Osteocyte (in vitro differentiated cells): Measurements from ENCODE around the gene REXO2. TPM values are rescaled to one million over a fixed set of nuclear protein-coding genes. Genes with fewer than 3 reads are reported as not detected.

Experiments used
- DNase-seq: peaks from one replicate; pipeline ENCODE4 v3.0.0; 2021; ENCODE audit warnings: mixed read lengths; ENCODE audit not compliant: unreplicated experiment; ENCODE audit errors: extremely low spot score
- H3K27ac Mint-ChIP-seq: one replicate; pipeline ENCODE4 v1.8.0; 2021; ENCODE audit warnings: mild to moderate bottlenecking, mixed read lengths; ENCODE audit not compliant: unreplicated experiment
- H3K27me3 Mint-ChIP-seq: one replicate; pipeline ENCODE4 v1.8.0; 2021; ENCODE audit warnings: mixed read lengths; ENCODE audit not compliant: unreplicated experiment
- H3K36me3 Mint-ChIP-seq: one replicate; pipeline ENCODE4 v1.8.0; 2021; ENCODE audit warnings: mixed read lengths; ENCODE audit not compliant: unreplicated experiment
- H3K4me1 Mint-ChIP-seq: one replicate; pipeline ENCODE4 v1.8.0; 2021; ENCODE audit warnings: mixed read lengths; ENCODE audit not compliant: unreplicated experiment
- H3K4me3 Mint-ChIP-seq: one replicate; pipeline ENCODE4 v1.8.0; 2021; ENCODE audit warnings: mild to moderate bottlenecking, moderate library complexity, mixed read lengths; ENCODE audit not compliant: unreplicated experiment
- H3K9me3 Mint-ChIP-seq: one replicate; pipeline ENCODE4 v1.8.0; 2021; ENCODE audit warnings: mixed read lengths; ENCODE audit not compliant: unreplicated experiment
- CTCF ChIP-seq: fragments of 200-600 bp; sonication (generic); IDR thresholded peaks from 2 replicates; pipeline ENCODE4 v1.5.0; 2021; ENCODE audit warnings: antibody characterized with exemption, mild to moderate bottlenecking, moderate library complexity
- total RNA-seq: library from RNA; stranded (reverse); gene quantifications from 2 replicates; pipeline ENCODE4 v1.2.1, GENCODE V29; 2021

Gene REXO2
- total RNA-seq, 1 donor from 2014 or later, result 124 TPM

GRCh38 chr11:114400915-114401223 lies 38.4 kb upstream of the REXO2 start:
- no peak for DNase-seq
- Mint-ChIP-seq H3K4me3 (peak overlapping the region; percentile 89), H3K27me3 (no peaks in the 10 kb centered on the region), H3K9me3 (no peaks in the 10 kb centered on the region), H3K36me3 (peaks cover 27% of the 10 kb centered on the region), H3K4me1 (peaks cover 44% of the 10 kb centered on the region), H3K27ac (peak overlapping the region; percentile 99)
- no peak for TF ChIP-seq CTCF

- Mint-ChIP-seq H3K9me3 (no peaks in the 10 kb centered on the region), H3K36me3 (peaks cover 31% of the 10 kb centered on the region), H3K4me1 (peaks cover 44% of the 10 kb centered on the region), H3K4me3 (peak overlapping the region; percentile 89), H3K27ac (peak overlapping the region; percentile 99), H3K27me3 (no peaks in the 10 kb centered on the region)
- no peak for DNase-seq
- TF ChIP-seq CTCF, result no peak
Observed at GRCh38 chr11:114401311-114401710, 38.0 kb upstream of the REXO2 start.

GRCh38 chr11:114412946-114413345 lies 26.3 kb upstream of the REXO2 start:
- no peak overlapping the region for H3K27ac Mint-ChIP-seq
- H3K36me3 Mint-ChIP-seq, result peaks cover 25% of the 10 kb centered on the region
- no peak overlapping the region for H3K4me3 Mint-ChIP-seq
- no peaks in the 10 kb centered on the region for H3K4me1 Mint-ChIP-seq
- DNase-seq, result no peak
- H3K27me3 Mint-ChIP-seq, result no peaks in the 10 kb centered on the region
- TF ChIP-seq CTCF, result no peak
- no peaks in the 10 kb centered on the region for H3K9me3 Mint-ChIP-seq

GRCh38 chr11:114413958-114414357 lies 25.3 kb upstream of the REXO2 start:
- Mint-ChIP-seq H3K36me3 (peaks cover 23% of the 10 kb centered on the region), H3K4me3 (no peak overlapping the region), H3K4me1 (no peaks in the 10 kb centered on the region), H3K27me3 (no peaks in the 10 kb centered on the region), H3K9me3 (no peaks in the 10 kb centered on the region), H3K27ac (no peak overlapping the region)
- no peak for DNase-seq
- no peak for TF ChIP-seq CTCF

GRCh38 chr11:114416441-114416961 lies 22.8 kb upstream of the REXO2 start:
- Mint-ChIP-seq H3K4me3 (no peak overlapping the region), H3K9me3 (no peaks in the 10 kb centered on the region), H3K4me1 (no peaks in the 10 kb centered on the region), H3K27ac (no peak overlapping the region), H3K27me3 (no peaks in the 10 kb centered on the region), H3K36me3 (peaks cover 16% of the 10 kb centered on the region)
- DNase-seq, result no peak
- TF ChIP-seq CTCF, result no peak
